GM19395 (cell line): ENCODE measurements around the gene VAV2.
A peak's percentile ranks its signal among the peaks of the same experiment; 100 is the strongest.
"Not testable (repeated sequence)": the region's sequence is repeated elsewhere in the genome, so short reads cannot be mapped to it uniquely, and the experiment has no call there.

Source experiments
- ATAC-seq: cut with Tn5 transposase; IDR thresholded peaks from one replicate; pipeline ENCODE4 v1.9.1; 2021; ENCODE audit warnings: mild to moderate bottlenecking, moderate library complexity; ENCODE audit not compliant: unreplicated experiment

VAV2 gene

GRCh38 chr9:133971981-133972941 is 19.9 kb downstream of the VAV2 start:
- ATAC-seq, result no peak

- no peak for ATAC-seq
Observed at GRCh38 chr9:133971121-133971951, 20.8 kb downstream of the VAV2 start.

GRCh38 chr9:133970581-133971058 is 21.5 kb downstream of the VAV2 start:
- no peak for ATAC-seq

GRCh38 chr9:133969681-133970580 is 22.2 kb downstream of the VAV2 start:
- no peak for ATAC-seq

- ATAC-seq, result no peak
Observed at GRCh38 chr9:133968966-133969617, 23.0 kb downstream of the VAV2 start.

- ATAC-seq, result no peak
Observed at GRCh38 chr9:133968428-133968827, 23.7 kb downstream of the VAV2 start.

- no peak for ATAC-seq
Observed at GRCh38 chr9:133967024-133967741, 24.9 kb downstream of the VAV2 start.

- ATAC-seq, result no peak
Observed at GRCh38 chr9:133964463-133964862, 27.7 kb downstream of the VAV2 start.

GRCh38 chr9:133963166-133963565 is 29.0 kb downstream of the VAV2 start:
- ATAC-seq, result no peak

- ATAC-seq, result no peak
Observed at GRCh38 chr9:133962341-133962740, 29.8 kb downstream of the VAV2 start.

GRCh38 chr9:133961226-133962165 is 30.6 kb downstream of the VAV2 start:
- ATAC-seq, result no peak

GRCh38 chr9:133960568-133961129 is 31.5 kb downstream of the VAV2 start:
- ATAC-seq, result no peak

GRCh38 chr9:133959966-133960567 is 32.1 kb downstream of the VAV2 start:
- no peak for ATAC-seq

- no peak for ATAC-seq
Observed at GRCh38 chr9:133959171-133959570, 33.0 kb downstream of the VAV2 start.

- ATAC-seq, result peak; percentile 36
Observed at GRCh38 chr9:133958756-133959155, 33.4 kb downstream of the VAV2 start.

- not testable (repeated sequence) for ATAC-seq
Observed at GRCh38 chr9:133957772-133958171, 34.4 kb downstream of the VAV2 start.

- no peak for ATAC-seq
Observed at GRCh38 chr9:133957328-133957727, 34.8 kb downstream of the VAV2 start.
